Loucy (cell line): ENCODE measurements around the gene MAN2B2.

Experiments
- H2AFZ ChIP-seq: fragments of 200-600 bp; sonication (generic); 2 replicates; pipeline ENCODE4 v1.6.0; 2016; ENCODE audit warnings: antibody characterized with exemption, mild to moderate bottlenecking, low read length, moderate library complexity
- H3F3A ChIP-seq: fragments of 200-600 bp; 2 replicates; pipeline ENCODE4 v1.6.0; 2016; ENCODE audit warnings: antibody characterized with exemption, low read depth, mild to moderate bottlenecking
- H3K27me3 ChIP-seq: fragments of 200-600 bp; sonication (generic); 2 replicates; pipeline ENCODE4 v1.6.1; 2014; ENCODE audit warnings: low read length, mild to moderate bottlenecking; ENCODE audit not compliant: insufficient read depth, poor library complexity, severe bottlenecking
- H3K36me3 ChIP-seq: fragments of 200-600 bp; sonication (generic); 2 replicates; pipeline ENCODE4 v1.6.1; 2016; ENCODE audit warnings: low read length; ENCODE audit not compliant: insufficient read depth
- H3K4me1 ChIP-seq: fragments of 200-600 bp; sonication (generic); 2 replicates; pipeline ENCODE4 v1.5.1; 2014; ENCODE audit warnings: low read length, mild to moderate bottlenecking; ENCODE audit not compliant: insufficient read depth, poor library complexity, severe bottlenecking
- H3K4me2 ChIP-seq: fragments of 200-600 bp; sonication (generic); 2 replicates; pipeline ENCODE4 v1.6.0; 2014; ENCODE audit warnings: antibody characterized with exemption, low read length, low read depth, mild to moderate bottlenecking; ENCODE audit not compliant: poor library complexity, severe bottlenecking
- H3K4me3 ChIP-seq: fragments of 200-600 bp; sonication (generic); 2 replicates; pipeline ENCODE4 v1.5.1; 2014; ENCODE audit warnings: low read length, mild to moderate bottlenecking, mixed read lengths; ENCODE audit not compliant: poor library complexity, severe bottlenecking
- H3K79me2 ChIP-seq: fragments of 200-600 bp; sonication (generic); 2 replicates; pipeline ENCODE4 v1.6.1; 2014; ENCODE audit warnings: low read length; ENCODE audit not compliant: insufficient read depth
- H3K9ac ChIP-seq: fragments of 200-600 bp; sonication (generic); 2 replicates; pipeline ENCODE4 v1.6.0; 2014; ENCODE audit warnings: mild to moderate bottlenecking, low read depth, low read length, moderate library complexity; ENCODE audit not compliant: poor library complexity, severe bottlenecking
- H3K9me2 ChIP-seq: fragments of 200-600 bp; sonication (generic); replicated peaks from 2 replicates; pipeline ENCODE4 v1.6.1; 2016; ENCODE audit warnings: low read depth, low read length, mixed read lengths
- H3K9me3 ChIP-seq: fragments of 200-600 bp; sonication (generic); 2 replicates; pipeline ENCODE4 v1.6.1; 2014; ENCODE audit warnings: mild to moderate bottlenecking, antibody characterized with exemption, low read length, low read depth; ENCODE audit not compliant: insufficient read depth
- H4K20me1 ChIP-seq: fragments of 200-600 bp; sonication (generic); 2 replicates; pipeline ENCODE4 v1.6.0; 2014; ENCODE audit warnings: antibody characterized with exemption, low read length, mild to moderate bottlenecking; ENCODE audit not compliant: insufficient read depth, poor library complexity, severe bottlenecking
- EZH2phosphoT487 ChIP-seq: fragments of 200-600 bp; IDR thresholded peaks from 2 replicates; pipeline ENCODE4 v1.6.1; 2018; ENCODE audit warnings: antibody characterized with exemption, mild to moderate bottlenecking, moderate library complexity, borderline replicate concordance
- TF ChIP-seq, protein P1 (sequence below): fragments of 200-600 bp; sonication (generic); conservative IDR thresholded peaks from 2 replicates; pipeline ENCODE4 v1.5.1; 2014; ENCODE audit warnings: mild to moderate bottlenecking, antibody characterized with exemption, low read length

Gene MAN2B2

DNA sequence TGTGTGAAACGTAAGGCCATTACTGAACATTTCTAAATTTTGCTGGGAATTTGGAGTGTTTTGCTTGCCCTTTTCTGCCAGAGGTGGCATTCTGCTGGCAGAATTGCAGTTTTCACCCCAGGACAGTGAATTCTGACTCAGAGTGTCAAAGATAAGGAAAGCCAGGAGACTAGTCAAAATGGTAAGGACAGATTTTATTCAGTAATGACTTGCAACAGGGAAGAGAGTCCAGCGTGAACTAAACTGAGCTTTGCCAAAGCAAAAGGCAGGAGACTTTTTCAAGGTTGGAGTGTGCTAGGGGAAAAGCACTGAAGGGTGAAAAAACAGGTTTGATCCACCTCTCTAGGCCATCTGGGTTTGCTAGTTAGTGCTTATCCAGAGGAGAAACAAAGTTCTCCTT, 84.9 kb downstream of the MAN2B2 start:
- no peaks in the 10 kb centered on the region for H3K4me1 ChIP-seq
- no peak overlapping the region for H3K9ac ChIP-seq
- H4K20me1 ChIP-seq = no peaks in the 10 kb centered on the region
- no peaks in the 10 kb centered on the region for H3K36me3 ChIP-seq
- H3F3A ChIP-seq = no peaks in the 10 kb centered on the region
- H3K79me2 ChIP-seq = no peaks in the 10 kb centered on the region
- no peak overlapping the region for H2AFZ ChIP-seq
- no peaks in the 10 kb centered on the region for H3K27me3 ChIP-seq
- H3K9me3 ChIP-seq = no peaks in the 10 kb centered on the region
- no peak for TF ChIP-seq EZH2phosphoT487
- TF ChIP-seq, protein P1, sequence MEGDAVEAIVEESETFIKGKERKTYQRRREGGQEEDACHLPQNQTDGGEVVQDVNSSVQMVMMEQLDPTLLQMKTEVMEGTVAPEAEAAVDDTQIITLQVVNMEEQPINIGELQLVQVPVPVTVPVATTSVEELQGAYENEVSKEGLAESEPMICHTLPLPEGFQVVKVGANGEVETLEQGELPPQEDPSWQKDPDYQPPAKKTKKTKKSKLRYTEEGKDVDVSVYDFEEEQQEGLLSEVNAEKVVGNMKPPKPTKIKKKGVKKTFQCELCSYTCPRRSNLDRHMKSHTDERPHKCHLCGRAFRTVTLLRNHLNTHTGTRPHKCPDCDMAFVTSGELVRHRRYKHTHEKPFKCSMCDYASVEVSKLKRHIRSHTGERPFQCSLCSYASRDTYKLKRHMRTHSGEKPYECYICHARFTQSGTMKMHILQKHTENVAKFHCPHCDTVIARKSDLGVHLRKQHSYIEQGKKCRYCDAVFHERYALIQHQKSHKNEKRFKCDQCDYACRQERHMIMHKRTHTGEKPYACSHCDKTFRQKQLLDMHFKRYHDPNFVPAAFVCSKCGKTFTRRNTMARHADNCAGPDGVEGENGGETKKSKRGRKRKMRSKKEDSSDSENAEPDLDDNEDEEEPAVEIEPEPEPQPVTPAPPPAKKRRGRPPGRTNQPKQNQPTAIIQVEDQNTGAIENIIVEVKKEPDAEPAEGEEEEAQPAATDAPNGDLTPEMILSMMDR = no peak
- H3K4me2 ChIP-seq = no peak overlapping the region
- no peak overlapping the region for H3K4me3 ChIP-seq
- H3K9me2 ChIP-seq = no peaks in the 10 kb centered on the region

DNA sequence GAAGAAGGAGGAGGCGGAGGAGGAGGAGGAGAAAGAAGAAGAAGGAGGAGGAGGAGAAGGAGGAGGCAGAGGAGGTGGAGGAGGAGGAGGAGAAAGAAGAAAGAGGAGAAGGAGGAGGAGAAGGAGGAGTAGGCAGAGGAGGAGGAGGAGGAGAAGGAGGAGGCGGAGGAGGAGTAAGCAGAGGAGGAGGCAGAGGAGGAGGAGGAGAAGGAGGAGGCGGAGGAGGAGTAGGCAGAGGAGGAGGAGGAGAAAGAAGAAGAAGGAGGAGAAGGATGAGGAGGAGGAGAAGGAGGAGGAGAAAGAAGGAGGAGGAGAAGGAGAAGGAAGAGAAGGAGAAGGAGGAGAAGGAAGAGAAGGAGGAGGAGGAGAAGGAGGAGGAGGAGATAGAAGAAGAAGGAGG, 85.4 kb downstream of the MAN2B2 start:
- Histone ChIP-seq H3K9me2 (no peaks in the 10 kb centered on the region), H3K9ac (no peak overlapping the region), H3F3A (no peaks in the 10 kb centered on the region), H3K36me3 (no peaks in the 10 kb centered on the region), H3K79me2 (no peaks in the 10 kb centered on the region), H4K20me1 (no peaks in the 10 kb centered on the region), H3K27me3 (no peaks in the 10 kb centered on the region), H3K4me1 (no peaks in the 10 kb centered on the region), H3K4me3 (no peak overlapping the region), H3K4me2 (no peak overlapping the region), H3K9me3 (no peaks in the 10 kb centered on the region), H2AFZ (no peak overlapping the region)
- TF ChIP-seq, protein P1 = no peak
- TF ChIP-seq EZH2phosphoT487 = no peak

DNA sequence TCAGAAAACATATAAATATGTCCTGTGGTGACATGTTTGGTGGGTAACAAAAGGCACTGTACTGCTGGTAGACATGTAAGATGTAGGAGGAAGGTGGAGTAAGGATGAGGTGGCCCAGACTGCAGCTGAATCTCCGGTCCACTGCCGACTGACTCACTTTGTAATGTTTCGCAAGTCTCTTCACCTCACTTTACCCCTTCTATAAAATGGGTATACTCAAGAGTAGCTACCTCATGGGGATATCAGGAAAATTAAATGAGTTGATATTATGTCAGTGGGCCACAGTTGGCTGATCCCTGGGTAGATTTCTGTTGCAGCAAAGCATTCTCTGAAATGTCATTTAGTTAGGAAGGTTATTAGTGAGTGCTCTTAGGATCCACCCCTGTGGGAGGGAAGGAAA, 87.6 kb downstream of the MAN2B2 start:
- Histone ChIP-seq H2AFZ (no peak overlapping the region), H3K4me2 (no peak overlapping the region), H3K27me3 (no peaks in the 10 kb centered on the region), H3K4me3 (no peak overlapping the region), H3K36me3 (no peaks in the 10 kb centered on the region), H3K79me2 (no peaks in the 10 kb centered on the region), H3K9me2 (no peaks in the 10 kb centered on the region), H3K4me1 (no peaks in the 10 kb centered on the region), H3K9ac (no peak overlapping the region), H3F3A (no peaks in the 10 kb centered on the region), H4K20me1 (no peaks in the 10 kb centered on the region), H3K9me3 (no peaks in the 10 kb centered on the region)
- TF ChIP-seq, protein P1 = no peak
- no peak for TF ChIP-seq EZH2phosphoT487
